Endometrial microvascular endothelial cells (primary cell): ENCODE data around the gene PLS3. TPM values are rescaled to one million over a fixed set of nuclear protein-coding genes. Genes with fewer than 3 reads are reported as not detected.
"Not testable (repeated sequence)": the region's sequence is repeated elsewhere in the genome, so short reads cannot be mapped to it uniquely, and the experiment has no call there.

ENCODE experiments used
- in situ Hi-C: cut with HindIII; loops from 2 replicates; pipeline ENCODE4 v1.10.0; 2017; ENCODE audit warnings: low sequenced_read_pairs, low pct_unique_long_range_greater_than_20kb; ENCODE audit errors: inconsistent ontology term
- total RNA-seq: library from RNA; depleted of rRNA; stranded (reverse); fragments of >200 nt; gene quantifications from one replicate; pipeline ENCODE4 v1.2.3, GENCODE V29; 2015; ENCODE audit errors: inconsistent ontology term

The PLS3 gene, protein sequence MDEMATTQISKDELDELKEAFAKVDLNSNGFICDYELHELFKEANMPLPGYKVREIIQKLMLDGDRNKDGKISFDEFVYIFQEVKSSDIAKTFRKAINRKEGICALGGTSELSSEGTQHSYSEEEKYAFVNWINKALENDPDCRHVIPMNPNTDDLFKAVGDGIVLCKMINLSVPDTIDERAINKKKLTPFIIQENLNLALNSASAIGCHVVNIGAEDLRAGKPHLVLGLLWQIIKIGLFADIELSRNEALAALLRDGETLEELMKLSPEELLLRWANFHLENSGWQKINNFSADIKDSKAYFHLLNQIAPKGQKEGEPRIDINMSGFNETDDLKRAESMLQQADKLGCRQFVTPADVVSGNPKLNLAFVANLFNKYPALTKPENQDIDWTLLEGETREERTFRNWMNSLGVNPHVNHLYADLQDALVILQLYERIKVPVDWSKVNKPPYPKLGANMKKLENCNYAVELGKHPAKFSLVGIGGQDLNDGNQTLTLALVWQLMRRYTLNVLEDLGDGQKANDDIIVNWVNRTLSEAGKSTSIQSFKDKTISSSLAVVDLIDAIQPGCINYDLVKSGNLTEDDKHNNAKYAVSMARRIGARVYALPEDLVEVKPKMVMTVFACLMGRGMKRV
- 385 TPM for total RNA-seq

DNA sequence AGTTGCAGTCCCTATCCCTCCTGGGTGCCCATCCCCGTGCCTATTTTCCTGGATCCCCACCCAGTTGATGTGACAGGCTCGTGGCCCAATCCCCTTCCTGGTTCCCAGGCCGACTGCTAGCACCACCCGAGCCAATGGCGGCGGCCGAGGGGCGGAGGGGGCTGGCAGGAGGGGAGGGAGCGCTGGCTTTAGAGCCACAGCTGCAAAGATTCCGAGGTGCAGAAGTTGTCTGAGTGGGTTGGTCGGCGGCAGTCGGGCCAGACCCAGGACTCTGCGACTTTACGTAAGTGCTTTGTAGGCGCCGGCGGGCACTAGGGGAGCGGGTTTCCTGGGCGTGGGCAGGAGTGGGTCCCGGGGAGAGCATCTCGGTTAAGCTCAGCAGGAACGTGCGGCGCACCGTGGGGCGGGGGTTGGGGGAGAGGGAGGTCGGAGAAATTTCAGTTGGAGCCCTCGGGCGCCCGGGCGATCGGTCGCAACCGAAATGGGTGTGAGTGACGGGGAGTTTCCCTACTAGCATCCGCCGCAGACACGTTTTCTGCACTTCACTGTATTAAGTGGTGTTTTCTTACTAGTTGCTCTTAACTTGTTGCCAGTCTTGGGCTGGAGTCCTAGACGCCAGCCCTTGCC, at the start of gene PLS3:
TSS of gene PLS3 (plus strand) at position 197 of the 627 bp plus-strand sequence. CDS start 49,077 bp downstream, outside the sequence.
- in situ Hi-C loops, result loop anchor here (10.0 kb wide), 1 partner anchor 226 kb away; no protein-coding TSS in a partner anchor

DNA sequence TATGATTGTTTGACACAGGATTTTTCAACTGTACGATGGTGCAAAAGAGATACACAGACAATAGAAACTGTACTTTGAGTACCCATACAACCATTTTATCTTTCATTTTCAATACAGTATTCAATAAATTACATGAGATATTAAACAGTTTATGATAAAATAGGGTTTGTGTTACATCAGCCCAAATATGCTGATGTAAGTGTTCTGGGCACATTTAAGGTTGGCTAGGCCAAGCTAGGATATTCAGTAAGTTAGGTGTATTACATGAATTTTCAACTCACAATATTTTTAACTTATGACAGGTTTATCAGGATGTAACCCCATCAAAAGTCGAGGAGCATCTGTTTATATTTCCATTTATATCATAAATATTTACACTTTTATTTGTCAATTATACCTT, 42.9 kb upstream of the PLS3 start:
- in situ Hi-C loops, result no loop called here

DNA sequence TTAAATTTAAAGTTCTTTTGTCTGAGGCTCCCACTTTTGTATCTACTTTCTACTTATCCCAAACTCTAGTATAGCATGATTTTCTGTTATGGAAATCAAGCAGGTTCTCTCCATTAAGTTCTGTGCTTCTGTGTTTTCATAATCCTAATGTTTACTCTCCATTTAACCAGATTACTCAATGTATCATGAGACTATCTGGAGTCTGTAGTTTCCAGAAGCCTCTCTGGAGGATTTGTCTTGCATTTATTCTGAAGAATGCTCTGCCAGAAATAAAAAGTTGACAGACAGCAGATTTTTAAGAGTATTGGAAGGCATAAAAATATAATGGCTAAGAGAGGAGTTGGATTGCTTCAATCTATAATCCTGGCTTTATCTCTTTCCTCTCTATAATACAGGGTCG, 39.2 kb upstream of the PLS3 start:
- in situ Hi-C loops, result no loop called here

DNA sequence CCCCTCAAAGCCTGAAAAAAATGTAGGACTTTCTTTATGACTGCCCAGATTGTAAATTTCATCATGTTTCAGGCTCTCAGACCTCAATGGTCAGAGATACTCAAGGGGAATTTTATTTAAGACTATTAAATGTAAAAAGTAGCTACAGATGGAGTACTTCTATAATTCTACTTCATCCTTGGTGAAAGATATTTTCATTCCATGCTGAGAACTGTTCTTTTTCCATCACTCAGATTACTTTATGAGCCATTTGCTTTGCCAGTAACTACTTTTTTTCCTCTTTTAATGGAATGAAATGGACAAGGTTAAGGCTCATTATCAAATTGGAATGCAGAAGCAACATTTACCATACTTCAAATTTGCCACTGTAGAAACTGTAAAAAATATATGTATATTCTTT, 38.0 kb upstream of the PLS3 start:
- in situ Hi-C loops, result no loop called here

DNA sequence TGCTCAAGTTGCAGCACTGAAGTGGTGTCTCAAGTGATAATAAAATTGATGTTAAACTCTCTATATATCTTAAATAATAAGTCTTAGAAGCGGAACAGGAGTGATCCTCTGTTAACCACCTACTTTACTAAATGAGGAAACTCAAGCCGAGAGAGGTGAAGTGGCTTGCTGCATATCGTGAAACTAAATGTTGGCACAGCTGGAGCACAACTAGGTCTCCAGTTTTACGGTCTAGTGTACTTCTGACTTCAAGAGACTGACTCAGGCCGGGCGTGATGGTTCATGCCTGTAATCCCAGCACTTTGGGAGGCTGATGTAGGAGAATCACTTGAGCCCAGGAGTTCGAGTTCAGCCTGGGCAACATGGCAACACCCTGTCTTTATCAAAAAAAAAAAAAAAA, 35.5 kb upstream of the PLS3 start:
- in situ Hi-C loops, result no loop called here

DNA sequence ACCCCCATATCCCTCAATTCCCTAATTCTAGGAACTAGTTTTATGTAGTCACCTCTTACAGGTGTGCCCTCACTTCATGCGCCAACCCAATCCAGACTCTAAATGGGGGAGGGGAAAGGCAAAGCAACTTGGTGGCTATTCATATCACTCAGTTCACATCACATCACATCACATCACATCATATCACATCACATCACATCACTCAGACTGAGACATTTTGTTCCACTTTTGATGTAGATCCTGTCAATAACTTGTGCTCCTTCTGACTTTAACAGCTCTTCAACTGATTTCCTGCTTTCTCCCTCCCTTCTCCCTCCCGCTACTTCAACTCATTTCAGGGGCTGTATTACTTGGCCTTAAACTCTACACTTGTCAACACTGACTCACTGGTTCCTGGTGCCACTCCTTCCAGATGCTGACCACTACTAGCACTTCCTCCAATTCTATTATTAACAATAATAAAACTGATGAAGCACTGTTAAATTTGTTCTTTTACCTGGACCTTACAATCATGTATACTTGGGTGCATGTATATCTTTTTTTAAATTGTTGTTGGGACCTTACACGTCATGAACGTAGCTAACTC, 29.1 kb upstream of the PLS3 start:
- in situ Hi-C loops, result no loop called here

DNA sequence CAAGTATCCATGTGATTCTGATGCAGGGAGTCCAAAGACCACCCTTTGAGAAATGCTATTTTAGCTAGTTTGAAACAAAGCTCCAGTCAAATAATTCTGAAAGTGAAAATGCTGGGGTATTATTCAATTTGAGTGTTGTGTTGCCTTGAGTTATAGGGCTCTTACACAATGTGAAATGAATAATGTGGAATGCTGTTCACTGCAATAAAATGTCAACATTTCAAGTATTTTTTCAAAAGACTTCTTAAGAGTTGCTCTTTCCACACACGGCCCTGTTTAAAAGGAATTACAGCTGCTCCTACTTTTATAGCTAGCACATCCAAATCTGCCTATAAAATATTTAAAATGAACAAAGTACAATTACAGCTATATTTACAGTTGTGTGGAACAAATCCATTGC, 27.5 kb upstream of the PLS3 start:
- in situ Hi-C loops, result no loop called here

DNA sequence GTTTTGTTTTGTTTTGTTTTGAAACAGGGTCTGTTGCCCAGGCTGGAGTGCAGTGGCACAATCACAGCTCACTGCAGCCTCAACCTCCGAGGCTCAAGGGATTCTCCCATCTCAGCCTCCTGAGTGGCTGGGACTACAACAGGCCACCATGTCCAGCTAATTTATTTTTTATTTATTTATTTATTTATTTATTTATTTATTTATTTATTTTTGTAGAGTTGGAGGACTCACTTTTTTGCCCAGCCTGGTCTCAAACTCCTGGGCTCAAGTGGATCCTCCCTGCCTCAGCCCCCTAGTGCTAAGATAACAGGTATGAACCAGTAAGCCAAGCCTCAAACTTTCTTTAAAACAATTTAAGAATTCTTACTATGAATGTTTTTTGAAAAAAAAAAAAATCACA, 26.6 kb upstream of the PLS3 start:
- in situ Hi-C loops, result no loop called here

DNA sequence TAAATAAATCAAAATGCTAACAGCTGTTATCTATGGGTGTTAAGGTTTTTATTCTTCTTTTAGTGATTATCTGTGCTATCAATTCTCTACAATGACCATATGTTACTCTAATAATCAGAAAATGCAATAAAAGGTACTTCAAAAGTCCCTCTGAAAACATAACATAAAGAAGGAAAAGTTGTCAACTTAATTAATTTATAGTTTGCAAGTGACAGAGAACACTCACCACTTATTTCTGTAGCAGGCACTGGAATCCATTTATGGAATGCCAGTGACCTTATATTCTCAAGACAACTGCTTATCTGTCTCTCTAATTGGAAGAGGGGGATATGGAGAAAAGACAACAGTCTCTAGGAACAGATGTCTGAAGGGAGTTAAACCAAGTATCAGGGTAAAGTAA, 25.6 kb upstream of the PLS3 start:
- in situ Hi-C loops, result no loop called here

DNA sequence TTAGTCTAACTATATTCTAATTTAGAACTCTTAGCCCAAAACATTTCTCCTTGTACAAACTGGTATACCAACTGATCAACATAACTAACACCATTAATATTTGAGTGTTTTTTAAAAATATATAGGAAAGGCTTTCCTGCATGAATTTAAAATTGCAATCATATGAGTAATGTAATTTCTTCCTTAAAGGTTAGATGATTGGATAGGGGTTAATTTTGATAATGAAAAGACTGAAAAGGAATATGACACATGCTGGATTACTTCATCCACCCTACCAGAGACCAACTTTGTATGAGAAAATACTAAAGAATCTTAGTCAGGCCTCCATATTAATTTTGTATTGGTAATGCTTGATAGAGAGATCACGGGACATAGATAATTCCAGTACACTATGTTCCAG, 25.1 kb upstream of the PLS3 start:
- in situ Hi-C loops, result no loop called here

DNA sequence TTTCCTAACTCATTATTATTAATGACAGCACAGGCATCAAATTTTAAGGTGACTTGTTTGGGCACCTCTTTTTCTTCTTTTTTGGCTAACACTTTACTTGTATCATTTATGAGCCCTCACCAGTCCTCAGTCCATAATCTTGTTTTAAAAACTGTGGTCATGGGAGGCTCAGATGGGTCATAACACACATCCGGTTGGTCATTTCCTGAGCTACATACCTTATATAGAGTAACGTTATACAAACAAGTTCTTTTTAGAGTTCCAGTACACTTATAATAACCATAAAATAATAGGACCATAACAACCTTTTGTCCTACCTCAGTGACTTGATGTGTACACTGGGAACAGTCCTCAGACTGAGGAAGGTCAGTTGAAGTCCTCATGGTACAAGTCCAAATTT, 21.1 kb upstream of the PLS3 start:
- in situ Hi-C loops, result no loop called here

DNA sequence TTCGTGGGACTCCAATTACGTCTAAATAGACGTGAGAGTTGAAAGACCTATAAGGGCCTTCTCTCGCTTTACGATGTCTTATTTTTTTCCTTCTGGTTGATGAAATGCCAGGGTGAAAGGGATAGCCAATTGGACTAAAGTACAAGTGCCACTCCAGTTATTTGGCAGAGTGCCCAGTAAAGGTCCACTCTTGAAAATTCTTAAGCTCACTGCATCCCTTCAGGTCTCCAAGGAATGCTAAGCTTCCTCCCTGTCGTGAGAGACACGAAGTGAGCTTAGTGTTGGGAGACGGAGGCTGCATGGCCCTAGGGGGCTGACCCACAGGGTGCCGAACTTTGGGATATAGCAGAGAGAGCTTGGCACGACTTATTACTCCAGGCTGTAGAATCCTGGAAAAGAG, 19.9 kb upstream of the PLS3 start:
- in situ Hi-C loops, result not testable (repeated sequence)

DNA sequence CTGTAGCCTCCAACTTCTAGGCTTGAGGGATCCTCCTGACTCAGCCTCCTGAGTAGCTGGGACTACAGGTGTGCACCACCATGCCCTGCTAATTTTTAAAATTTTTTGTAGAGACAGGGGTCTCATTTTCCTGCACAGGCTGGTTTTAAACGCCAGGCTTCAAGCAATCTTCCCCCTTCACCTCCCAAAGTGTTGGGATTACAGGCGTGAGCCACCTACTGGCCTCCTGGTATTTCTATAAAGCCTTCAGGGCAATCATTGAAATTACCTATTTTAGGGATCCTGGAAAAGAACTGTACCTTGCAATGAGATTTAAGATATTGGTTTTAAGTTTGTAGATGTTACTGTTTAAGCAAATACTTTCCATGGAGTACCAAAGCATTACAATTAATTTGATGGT, 13.5 kb upstream of the PLS3 start:
- in situ Hi-C loops, result no loop called here

DNA sequence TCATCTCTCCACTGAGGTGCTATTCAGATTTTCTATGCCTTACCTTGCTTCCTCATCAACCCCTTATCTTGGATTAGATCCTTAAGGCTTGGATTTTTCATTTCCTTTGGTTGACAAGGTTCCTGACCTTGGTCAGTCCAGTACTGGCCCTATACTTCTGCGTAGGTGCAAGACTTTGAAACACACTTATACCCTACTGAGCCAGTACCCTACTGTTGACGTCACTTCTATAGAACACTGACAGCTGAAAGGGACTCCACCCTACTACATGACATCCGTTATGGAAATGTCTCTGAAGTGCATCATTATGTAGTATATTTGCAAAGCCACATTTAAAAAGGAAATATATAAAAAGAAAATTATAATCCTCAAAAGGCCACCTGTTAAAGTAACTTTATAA, 12.0 kb upstream of the PLS3 start:
- in situ Hi-C loops, result no loop called here

DNA sequence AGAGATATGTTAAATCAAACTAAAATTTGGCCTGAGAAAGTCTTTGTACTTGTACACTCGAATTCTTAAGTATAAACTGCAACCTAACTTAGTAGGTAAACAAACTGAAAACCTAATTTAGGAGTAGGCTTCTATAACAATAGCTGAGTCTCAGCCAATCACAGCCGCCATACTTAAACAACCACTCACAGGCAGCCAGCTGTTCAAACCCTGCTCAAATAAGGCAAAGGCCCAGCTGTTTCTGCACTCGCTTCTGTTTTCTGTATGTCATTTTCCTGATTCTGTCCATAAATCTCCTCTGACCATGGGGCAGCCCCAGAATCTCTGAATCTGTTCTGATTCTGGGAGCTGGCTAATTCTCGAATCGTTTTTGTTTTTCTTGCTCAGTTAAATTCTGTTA, 7.8 kb upstream of the PLS3 start:
- in situ Hi-C loops, result no loop called here

DNA sequence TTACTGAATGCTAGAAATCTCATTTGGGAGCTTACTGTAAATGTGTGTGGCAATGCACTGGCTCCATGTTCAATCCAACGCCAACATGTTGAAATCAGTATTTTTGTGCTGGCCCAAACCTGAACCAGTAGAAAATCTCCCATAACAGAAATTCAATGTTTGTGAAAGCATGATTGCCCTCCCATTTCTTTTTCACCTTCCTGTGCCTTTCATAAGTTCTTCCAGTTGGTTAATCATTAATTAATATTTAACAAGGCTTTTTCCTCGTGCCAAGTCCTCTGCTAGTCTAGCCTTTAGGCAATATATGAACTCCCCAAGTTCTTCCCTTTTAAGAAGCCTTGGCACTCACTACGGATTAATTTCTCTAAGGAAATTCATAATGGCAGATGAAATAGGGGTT, 1.3 kb upstream of the PLS3 start:
- in situ Hi-C loops, result loop anchor here (10.0 kb wide), 1 partner anchor 225 kb away; no protein-coding TSS in a partner anchor

DNA sequence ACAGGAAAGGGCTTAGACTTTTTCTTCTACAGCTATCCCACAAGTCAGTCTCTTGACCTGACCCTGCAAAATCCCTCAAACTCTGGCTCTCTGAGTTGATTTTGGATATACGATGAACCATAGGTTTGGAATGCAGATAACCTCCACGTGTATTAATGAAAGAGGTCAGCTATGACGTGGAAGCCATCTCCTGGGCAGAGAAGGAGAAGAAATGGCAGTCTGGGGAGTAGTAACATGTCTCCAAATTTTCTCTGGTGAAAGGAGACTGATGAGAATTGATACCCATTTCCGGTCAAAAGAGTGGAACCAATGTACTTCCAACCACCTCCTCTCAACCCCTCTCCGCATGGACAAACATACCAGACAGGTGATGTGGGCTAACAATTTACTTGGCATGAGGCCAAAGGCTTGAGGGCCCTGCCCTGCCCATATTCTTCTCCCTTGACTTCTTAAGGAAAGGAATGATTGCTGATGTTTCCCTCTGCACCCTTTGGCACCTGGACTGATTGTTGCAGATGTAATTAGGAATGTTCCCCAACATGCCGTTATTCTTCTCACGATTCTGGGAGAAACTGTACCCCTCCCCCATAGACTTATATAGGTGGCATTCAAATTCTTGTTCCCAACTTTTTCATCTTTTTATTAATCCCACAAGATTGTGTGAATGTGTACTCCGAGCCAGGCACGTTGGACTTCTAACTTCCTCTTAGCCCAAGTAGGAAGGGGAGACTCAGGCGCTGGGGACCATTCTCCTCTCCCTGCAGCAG, 580 bp upstream of the PLS3 start:
- in situ Hi-C loops, result loop anchor here (10.0 kb wide), 1 partner anchor 226 kb away; no protein-coding TSS in a partner anchor

DNA sequence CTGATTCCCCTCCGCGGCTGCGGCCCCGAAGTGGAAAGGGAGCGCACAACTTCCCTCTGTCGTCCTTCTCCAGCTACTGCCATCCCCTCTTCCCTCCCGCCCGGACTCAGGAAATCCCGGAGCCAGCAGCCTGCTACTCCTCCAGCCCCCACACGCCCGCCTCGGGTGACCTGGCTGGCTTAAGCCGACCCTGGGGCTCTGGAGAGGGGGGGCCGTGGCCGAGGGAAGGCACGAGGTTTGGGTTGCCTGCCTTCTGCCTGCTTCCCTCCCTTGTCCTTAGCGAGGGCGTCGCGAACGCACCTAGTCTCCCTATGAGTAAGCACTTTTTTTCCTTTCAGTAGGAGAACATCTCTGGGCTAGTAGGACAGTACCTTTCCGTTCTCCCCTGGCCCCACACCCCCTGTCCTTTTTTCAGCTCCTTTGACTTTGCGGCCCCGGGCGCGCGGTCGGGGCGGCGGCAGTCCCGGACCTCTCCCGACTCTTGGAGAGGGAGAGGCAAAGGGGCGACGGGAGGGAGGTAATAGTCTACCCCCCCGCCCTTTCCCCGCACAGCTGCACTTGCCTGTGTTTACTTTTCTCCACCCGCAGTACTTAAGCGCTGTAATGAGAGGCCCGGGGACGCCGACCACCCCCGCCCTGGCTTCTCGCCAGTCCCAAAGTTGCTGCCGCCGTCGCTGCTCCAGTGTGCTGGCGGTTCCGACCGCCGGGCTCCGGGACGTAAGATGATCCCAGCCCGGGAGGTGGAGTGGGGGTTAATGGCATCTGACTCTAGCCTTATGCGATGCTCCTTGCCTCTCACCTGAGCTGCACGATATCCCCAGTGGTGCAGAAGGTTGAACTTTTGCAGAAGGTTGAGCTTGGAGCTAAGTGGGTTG, 868 bp downstream of the PLS3 start:
- in situ Hi-C loops, result loop anchor here (10.0 kb wide), 1 partner anchor 227 kb away; no protein-coding TSS in a partner anchor
